ENCODE data around the gene SERINC2. TPM values are rescaled to one million over a fixed set of nuclear protein-coding genes. Genes with fewer than 3 reads are reported as not detected.

SERINC2 gene
- total and polyA plus RNA-seq, 4 donors, result 6.1 to 59.1 (median 38.8) TPM

- H3K36me3 ChIP-seq (ENCODE audit: control insufficient read depth in 4 of 4, insufficient read depth in 4 of 4, low read length in 4 of 4), result peaks cover 0 to 5% (median 0%) of the 10 kb centered on the region in 4 donors
- H3K9me3 ChIP-seq (ENCODE audit: control insufficient read depth in 4 of 4, insufficient read depth in 3 of 4, low read length in 3 of 4), result peaks cover 0 to 2% (median 0%) of the 10 kb centered on the region in 4 donors
- no peak for TF ChIP-seq CTCF (IDR thresholded peaks at IDR 0.05; ENCODE audit: control extremely low read depth, extremely low read depth)
- H3K4me3 ChIP-seq, result no peak overlapping the region
- no peaks in the 10 kb centered on the region for H3K4me1 ChIP-seq (ENCODE audit: control insufficient read depth in 5 of 5, insufficient read depth in 5 of 5, low read length in 5 of 5)
- DNase-seq (peak in 2 of 3 donors; percentile 15 to 24), ATAC-seq (ENCODE audit: insufficient read depth, low FRiP score) (no peak)
- H3K27me3 ChIP-seq (ENCODE audit: control insufficient read depth in 3 of 3, insufficient read depth in 3 of 3, low read length in 2 of 3), result no peaks in the 10 kb centered on the region
- WGBS, 2 donors, result 68 to 75% methylated on average over 9 of the region's 9 CpGs
- no peak overlapping the region for H3K27ac ChIP-seq (ENCODE audit: low read depth in 1 of 2, low read length in 1 of 2)
- H3K9ac ChIP-seq (ENCODE audit: insufficient read depth in 1 of 2, low read length in 2 of 2), result no peak overlapping the region
Measured at GRCh38 chr1:31421371-31422040, 8.5 kb downstream of the SERINC2 start.

- no peaks in the 10 kb centered on the region for H3K9me3 ChIP-seq (ENCODE audit: control insufficient read depth in 4 of 4, insufficient read depth in 3 of 4, low read length in 3 of 4)
- no peaks in the 10 kb centered on the region for H3K4me1 ChIP-seq (ENCODE audit: control insufficient read depth in 5 of 5, insufficient read depth in 5 of 5, low read length in 5 of 5)
- 43% methylated on average over 15 of the region's 15 CpGs for WGBS, 2 donors
- H3K9ac ChIP-seq (ENCODE audit: insufficient read depth in 1 of 2, low read length in 2 of 2), result no peak overlapping the region
- H3K27me3 ChIP-seq (ENCODE audit: control insufficient read depth in 3 of 3, insufficient read depth in 3 of 3, low read length in 2 of 3), result no peaks in the 10 kb centered on the region
- DNase-seq, result peak; percentile 73 to 77 (median 74)
- H3K36me3 ChIP-seq (ENCODE audit: control insufficient read depth in 4 of 4, insufficient read depth in 4 of 4, low read length in 4 of 4), result peaks cover 0 to 5% (median 0%) of the 10 kb centered on the region in 4 donors
- peak overlapping the region in 1 of 2 donors; percentile 18 for H3K27ac ChIP-seq (ENCODE audit: low read depth in 1 of 2, low read length in 1 of 2)
- peak; percentile 91 for ATAC-seq (ENCODE audit: insufficient read depth, low FRiP score)
- H3K4me3 ChIP-seq, result no peak overlapping the region
- TF ChIP-seq CTCF (IDR thresholded peaks at IDR 0.05; ENCODE audit: control extremely low read depth, extremely low read depth), result peak; percentile 85
Measured at GRCh38 chr1:31422505-31423319, 9.7 kb downstream of the SERINC2 start.

GRCh38 chr1:31423418-31423947 is 10.5 kb downstream of the SERINC2 start:
- 62 to 72% methylated on average over 23 of the region's 23 CpGs for WGBS, 2 donors
- no peak overlapping the region for H3K27ac ChIP-seq (ENCODE audit: low read depth in 1 of 2, low read length in 1 of 2)
- H3K27me3 ChIP-seq (ENCODE audit: control insufficient read depth in 3 of 3, insufficient read depth in 3 of 3, low read length in 2 of 3), result no peaks in the 10 kb centered on the region
- H3K4me3 ChIP-seq, result no peak overlapping the region
- ATAC-seq (ENCODE audit: insufficient read depth, low FRiP score) (no peak), DNase-seq (no peak)
- no peaks in the 10 kb centered on the region for H3K4me1 ChIP-seq (ENCODE audit: control insufficient read depth in 5 of 5, insufficient read depth in 5 of 5, low read length in 5 of 5)
- peaks cover 0 to 5% (median 0%) of the 10 kb centered on the region in 4 donors for H3K36me3 ChIP-seq (ENCODE audit: control insufficient read depth in 4 of 4, insufficient read depth in 4 of 4, low read length in 4 of 4)
- no peaks in the 10 kb centered on the region for H3K9me3 ChIP-seq (ENCODE audit: control insufficient read depth in 4 of 4, insufficient read depth in 3 of 4, low read length in 3 of 4)
- H3K9ac ChIP-seq (ENCODE audit: insufficient read depth in 1 of 2, low read length in 2 of 2), result no peak overlapping the region
- no peak for TF ChIP-seq CTCF (IDR thresholded peaks at IDR 0.05; ENCODE audit: control extremely low read depth, extremely low read depth)

Data from lung (tissue), 12 donors.